Ishikawa (cell line): ENCODE measurements around the gene ACTC1.

ENCODE experiments used
- CEBPB ChIP-seq: IDR thresholded peaks from 2 replicates; pipeline ENCODE4 v1.6.1; 2012
- CREB1 ChIP-seq: IDR thresholded peaks from 2 replicates; pipeline ENCODE4 v1.6.1; 2012; ENCODE audit warnings: low read depth
- EGR1 ChIP-seq: IDR thresholded peaks from 2 replicates; pipeline ENCODE4 v1.6.1; 2012
- EP300 ChIP-seq: IDR thresholded peaks from 2 replicates; pipeline ENCODE4 v1.6.1; 2012; ENCODE audit warnings: borderline replicate concordance
- FOXM1 ChIP-seq: IDR thresholded peaks from 2 replicates; pipeline ENCODE4 v1.6.1; 2012; ENCODE audit warnings: low read depth, borderline replicate concordance
- MAX ChIP-seq: IDR thresholded peaks from 2 replicates; pipeline ENCODE4 v1.6.1; 2012
- NFIC ChIP-seq: IDR thresholded peaks from 2 replicates; pipeline ENCODE4 v1.6.1; 2012
- RAD21 ChIP-seq: IDR thresholded peaks from 2 replicates; pipeline ENCODE4 v1.6.1; 2012; ENCODE audit warnings: low read depth
- REST ChIP-seq: IDR thresholded peaks from 2 replicates; pipeline ENCODE4 v1.6.1; 2012; ENCODE audit warnings: low read depth, mild to moderate bottlenecking
- TAF1 ChIP-seq: IDR thresholded peaks from 2 replicates; pipeline ENCODE4 v1.6.1; 2012; ENCODE audit warnings: low read depth, mild to moderate bottlenecking
- TCF12 ChIP-seq: IDR thresholded peaks from 2 replicates; pipeline ENCODE4 v1.6.1; 2012; ENCODE audit warnings: low read depth
- TEAD4 ChIP-seq: IDR thresholded peaks from 2 replicates; pipeline ENCODE4 v1.6.1; 2012
- USF1 ChIP-seq: IDR thresholded peaks from 2 replicates; pipeline ENCODE4 v1.6.1; 2012
- YY1 ChIP-seq: IDR thresholded peaks from 2 replicates; pipeline ENCODE4 v1.6.1; 2012; ENCODE audit warnings: low read depth
- ZBTB7A ChIP-seq: IDR thresholded peaks from 2 replicates; pipeline ENCODE4 v1.6.1; 2012; ENCODE audit warnings: low read depth

Gene ACTC1

GRCh38 chr15:34759992-34760391 is 35.4 kb downstream of the ACTC1 start:
- TF ChIP-seq TEAD4: no peak
- TF ChIP-seq ZBTB7A: no peak
- no peak for TF ChIP-seq REST
- TF ChIP-seq CEBPB: no peak
- TF ChIP-seq EGR1: no peak
- no peak for TF ChIP-seq FOXM1
- TF ChIP-seq USF1: no peak
- no peak for TF ChIP-seq RAD21
- TF ChIP-seq EP300: no peak

GRCh38 chr15:34759347-34759746 is 36.0 kb downstream of the ACTC1 start:
- TF ChIP-seq REST (peak; percentile 43; the same call in 1 of the 2 replicates), USF1 (no peak)

GRCh38 chr15:34757262-34757661 is 38.1 kb downstream of the ACTC1 start:
- no peak for TF ChIP-seq TEAD4
- TF ChIP-seq CEBPB: no peak
- no peak for TF ChIP-seq EP300
- no peak for TF ChIP-seq YY1
- no peak for TF ChIP-seq RAD21
- no peak for TF ChIP-seq USF1
- TF ChIP-seq NFIC: no peak
- no peak for TF ChIP-seq EGR1
- TF ChIP-seq TAF1: no peak
- TF ChIP-seq MAX: no peak
- TF ChIP-seq REST: no peak
- no peak for TF ChIP-seq FOXM1

- TF ChIP-seq TCF12: no peak
- TF ChIP-seq EGR1: no peak
- TF ChIP-seq USF1: no peak
- no peak for TF ChIP-seq CREB1
- no peak for TF ChIP-seq NFIC
Measured at GRCh38 chr15:34755419-34755773, 40.0 kb downstream of the ACTC1 start.

- TF ChIP-seq TAF1: no peak
- TF ChIP-seq NFIC: no peak
- no peak for TF ChIP-seq MAX
- no peak for TF ChIP-seq ZBTB7A
- no peak for TF ChIP-seq USF1
- TF ChIP-seq CEBPB: no peak
- no peak for TF ChIP-seq CREB1
- no peak for TF ChIP-seq YY1
- TF ChIP-seq EGR1: no peak
- TF ChIP-seq RAD21: no peak
Measured at GRCh38 chr15:34754674-34755418, 40.5 kb downstream of the ACTC1 start, which contains the start of gene GJD2. TSS of gene GJD2 (minus strand) at chr15:34754998. CDS start at chr15:34754488, 510 bp downstream.
